ENCODE data around the gene IGF2R.
"Not testable (repeated sequence)": the region's sequence is repeated elsewhere in the genome, so short reads cannot be mapped to it uniquely, and the experiment has no call there.

The IGF2R gene

DNA sequence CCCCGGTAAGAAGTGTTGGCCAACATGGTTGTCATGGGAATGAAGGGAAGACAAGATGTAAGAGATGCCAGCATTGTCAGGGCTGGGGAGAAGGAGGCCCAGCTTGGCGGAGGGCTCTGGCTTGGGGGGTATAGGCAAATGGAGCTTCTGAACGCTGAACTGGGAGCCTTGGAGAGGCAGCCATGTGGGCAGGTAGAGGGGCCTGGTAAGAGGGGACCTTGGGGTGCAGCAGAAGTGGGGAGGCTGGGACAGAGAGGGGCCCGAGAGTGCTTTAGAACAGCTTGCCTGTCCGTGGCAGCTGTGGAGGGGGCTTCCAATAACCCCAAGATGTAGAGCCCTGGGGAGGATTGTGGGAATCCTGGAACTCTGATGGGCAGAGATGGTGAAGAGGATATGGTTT lies 155.7 kb downstream of the IGF2R start:
- DNase-seq (ENCODE audit: low read depth): no peak

DNA sequence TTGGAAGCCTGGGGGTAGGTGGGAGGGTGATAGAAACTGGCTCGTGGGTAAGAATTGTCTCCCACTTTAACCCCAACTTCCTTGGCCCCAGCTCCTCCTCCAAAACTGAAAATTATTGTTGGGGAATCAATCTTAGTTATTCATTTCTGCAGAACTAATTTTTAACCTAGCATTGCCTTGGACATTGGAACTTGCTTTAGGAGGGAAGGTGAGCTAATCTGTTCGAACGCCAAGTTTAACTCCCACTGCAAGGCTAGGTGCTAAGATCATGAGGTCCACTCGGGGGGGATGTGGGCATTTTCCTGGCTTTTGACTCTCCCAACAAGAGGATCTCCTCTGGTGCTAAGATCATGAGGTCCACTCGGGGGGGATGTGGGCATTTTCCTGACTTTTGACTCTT lies 156.2 kb downstream of the IGF2R start:
- not testable (repeated sequence) for DNase-seq (ENCODE audit: low read depth)

DNA sequence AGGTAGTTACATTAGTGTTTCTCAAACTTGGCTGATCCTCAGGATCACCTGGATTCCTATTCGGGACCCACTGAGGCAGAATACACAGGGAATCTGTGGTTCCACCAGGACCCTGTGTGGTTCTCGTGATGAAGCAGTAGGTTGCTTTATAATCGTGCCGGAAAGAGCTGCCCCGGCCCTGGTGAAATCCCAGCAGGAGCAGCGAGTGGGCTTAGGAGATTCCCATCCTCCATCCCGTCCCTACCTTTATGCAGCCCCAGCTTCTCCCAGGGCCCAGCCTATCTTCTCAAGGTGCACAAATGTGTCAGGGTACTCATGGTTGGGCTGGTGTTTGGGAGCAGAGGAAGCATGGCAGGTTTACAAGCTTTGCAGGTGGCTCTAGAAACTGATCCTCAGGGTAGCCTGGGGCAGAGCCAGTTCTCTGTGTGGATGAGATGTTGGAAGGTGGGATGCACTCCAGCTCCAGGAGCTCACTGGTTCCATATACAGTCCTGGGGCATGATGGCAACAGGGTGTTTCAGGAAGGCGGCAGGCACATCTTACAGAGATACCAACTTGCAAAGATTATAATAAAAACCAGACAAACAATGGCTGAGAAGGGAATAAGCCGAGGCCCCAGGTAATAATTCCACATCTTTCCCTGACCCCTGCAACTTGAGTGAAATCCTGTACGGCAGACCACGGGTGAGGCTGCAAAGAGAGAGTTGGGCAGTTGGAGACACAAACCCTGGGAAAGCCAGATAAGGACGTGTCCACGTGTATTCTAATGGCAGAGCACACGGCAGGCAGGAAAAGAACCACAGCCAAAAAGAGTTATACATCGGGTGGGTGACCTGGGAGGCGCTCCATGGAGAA lies 158.6 kb downstream of the IGF2R start:
- no peak for DNase-seq (ENCODE audit: low read depth)

DNA sequence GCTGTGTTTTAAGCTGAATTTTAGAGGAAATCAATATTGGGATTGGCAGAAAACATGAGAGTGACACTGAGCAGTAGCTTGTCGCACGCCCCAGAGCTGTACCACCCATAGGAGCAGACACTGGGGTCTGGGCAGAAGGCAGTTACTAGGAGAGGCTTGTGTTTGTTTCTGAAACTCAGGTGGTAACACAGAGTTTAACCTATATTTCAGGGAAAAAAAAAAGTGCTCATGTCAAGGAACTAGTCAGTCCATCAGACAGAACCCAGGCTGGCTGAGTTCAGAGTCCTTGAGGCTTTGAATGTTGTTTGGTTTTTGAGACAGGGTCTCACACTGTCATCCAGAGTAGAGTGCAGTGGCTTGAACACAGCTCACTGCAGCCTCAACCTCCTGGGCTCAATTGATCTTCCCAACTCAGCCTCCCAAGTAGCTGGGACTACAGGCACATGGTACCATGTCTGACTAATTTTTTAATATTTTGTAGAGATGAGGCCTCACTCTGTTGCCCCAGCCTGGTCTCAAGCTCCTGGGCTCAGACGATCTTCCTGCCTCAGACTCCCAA lies 159.3 kb downstream of the IGF2R start:
- no peak for DNase-seq (ENCODE audit: low read depth)

DNA sequence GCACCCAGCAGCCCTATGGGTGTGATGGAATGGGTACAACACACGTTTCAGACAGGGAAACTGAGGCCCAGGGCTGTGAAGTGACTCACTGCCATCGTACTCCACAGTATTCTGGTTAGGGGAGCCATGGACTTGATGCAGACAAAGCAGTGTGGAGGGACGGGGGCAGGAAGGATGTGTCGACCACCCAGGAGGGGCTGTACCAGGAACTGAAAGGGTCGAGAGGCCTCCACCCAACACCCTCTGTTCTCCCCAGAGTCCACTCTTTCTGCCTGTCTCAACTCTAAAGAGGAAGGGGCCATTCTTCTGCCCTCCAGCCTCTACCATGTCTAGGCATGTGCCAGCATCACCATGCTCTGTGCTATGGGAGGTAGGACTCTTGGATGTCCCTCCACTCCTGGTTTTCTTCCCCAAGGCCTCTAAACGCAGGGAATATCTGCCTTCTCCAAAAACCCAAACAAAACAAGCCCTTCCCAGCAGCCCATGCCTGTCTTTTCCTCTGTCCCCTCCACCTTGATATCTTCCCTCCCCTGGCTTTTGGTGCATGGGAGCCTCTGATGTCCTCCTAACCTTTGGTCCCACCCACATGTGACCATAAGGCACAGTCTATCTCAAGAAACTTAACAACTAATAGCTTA lies 160.1 kb downstream of the IGF2R start:
- DNase-seq (ENCODE audit: low read depth): no peak

DNA sequence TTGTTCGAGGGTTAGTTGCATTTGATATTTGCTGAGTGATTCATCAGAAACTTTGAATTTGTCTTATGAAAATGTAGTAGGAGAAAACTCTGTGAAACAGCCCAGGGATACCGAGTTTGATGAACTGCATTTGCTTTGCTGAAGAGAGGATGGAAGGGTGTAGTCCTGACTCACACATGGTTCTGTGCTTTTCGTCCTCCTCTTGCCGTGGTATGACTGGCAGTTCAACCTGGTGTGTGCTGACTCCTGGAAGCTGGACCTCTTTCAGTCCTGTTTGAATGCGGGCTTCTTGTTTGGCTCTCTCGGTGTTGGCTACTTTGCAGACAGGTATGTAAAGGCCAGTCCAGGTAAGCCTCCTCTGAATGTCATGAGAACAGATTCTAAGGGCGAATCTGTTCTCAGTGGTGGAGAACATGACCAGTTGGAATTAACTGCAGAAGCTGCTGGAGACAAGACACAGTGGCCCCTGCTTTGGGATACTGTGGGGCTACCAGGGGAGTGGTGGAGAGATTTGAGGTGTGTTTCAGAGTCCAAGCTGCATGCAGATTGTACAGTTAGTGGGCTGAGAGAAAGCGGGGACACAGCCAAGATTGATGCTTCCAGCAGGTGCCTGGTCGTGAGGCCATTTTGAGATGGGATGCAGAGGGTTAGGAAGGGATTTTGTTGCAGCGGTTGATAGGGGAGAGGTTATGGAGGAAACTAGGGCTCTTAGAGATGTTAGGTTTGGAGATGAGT lies 161.2 kb downstream of the IGF2R start:
- no peak for DNase-seq (ENCODE audit: low read depth)

DNA sequence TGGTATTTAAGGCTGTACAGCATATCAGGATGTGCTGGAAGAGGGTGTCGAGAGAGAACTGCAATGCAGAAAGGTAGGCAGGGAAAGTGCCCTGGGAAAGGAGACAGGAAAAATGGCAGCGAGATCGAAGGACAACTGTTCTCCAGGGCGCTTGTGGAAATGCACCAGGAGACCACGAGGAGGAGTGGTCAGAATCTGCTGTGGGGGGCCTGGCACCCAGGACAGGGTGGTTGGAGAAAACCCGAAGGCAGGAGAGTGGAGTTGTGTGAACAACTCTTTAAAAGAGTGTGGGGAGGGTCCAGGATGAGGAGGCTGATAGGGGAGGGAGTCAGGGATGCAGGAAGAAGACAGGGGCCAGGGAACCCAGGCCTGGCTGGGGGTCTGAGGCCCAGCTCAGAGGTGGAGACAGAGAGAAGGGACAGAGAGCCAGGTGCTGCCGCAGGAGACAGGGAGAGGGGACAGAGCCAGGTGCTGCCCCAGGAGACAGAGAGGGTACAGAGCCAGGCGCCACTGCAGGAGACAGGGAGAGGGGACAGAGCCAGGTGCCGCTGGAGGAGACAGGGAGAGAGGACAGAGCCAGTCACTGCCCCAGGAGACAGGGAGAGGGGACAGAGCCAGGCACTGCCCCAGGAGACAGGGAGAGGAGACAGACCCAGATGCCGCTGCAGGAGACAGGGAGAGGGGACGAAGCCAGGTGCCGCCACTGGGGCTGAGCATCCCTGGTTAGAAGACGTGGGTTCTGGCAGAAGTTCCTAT lies 162.0 kb downstream of the IGF2R start:
- no peak for DNase-seq (ENCODE audit: low read depth)

DNA sequence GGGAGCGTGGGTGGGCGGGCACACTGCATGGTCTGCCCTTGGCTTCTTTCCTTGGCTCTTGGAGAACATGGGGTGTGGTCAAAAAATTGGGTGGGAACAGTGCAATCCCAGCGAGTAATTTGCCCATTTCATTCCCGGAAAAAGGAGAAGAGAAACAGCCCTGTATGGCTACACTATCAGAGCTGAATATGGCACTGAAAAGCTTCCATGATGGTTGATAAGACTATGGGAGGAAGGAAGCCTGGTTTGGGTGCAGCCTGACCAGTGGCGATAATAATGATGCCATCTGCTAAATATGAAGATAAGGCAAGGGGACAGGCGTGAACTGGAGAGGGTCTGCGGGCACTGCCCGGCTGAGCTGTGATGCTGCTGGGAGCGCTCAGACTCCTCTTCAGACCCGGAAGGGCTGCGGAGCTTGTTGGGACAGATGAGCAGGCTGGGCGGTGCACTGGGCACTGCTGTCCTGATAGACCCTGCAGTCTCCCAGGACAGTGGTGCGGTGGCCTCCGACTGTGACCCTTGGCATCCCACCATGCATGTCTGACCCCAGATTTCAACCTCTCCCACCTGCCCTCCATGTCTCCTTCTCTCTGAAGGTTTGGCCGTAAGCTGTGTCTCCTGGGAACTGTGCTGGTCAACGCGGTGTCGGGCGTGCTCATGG lies 162.9 kb downstream of the IGF2R start:
- DNase-seq (ENCODE audit: low read depth): no peak

DNA sequence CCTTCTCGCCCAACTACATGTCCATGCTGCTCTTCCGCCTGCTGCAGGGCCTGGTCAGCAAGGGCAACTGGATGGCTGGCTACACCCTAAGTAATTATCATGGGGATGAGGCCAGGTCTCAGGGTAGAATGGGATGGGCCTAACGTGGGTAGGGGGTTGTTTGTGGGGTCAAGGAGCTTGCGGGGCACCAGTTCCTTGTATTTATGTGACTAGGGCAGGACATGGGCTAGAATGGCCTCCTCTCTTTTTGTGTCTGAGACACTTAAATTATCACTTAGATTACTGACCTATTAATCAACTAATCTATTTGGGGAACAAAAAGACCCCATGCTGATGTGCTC lies 163.4 kb downstream of the IGF2R start:
- no peak for DNase-seq (ENCODE audit: low read depth)

DNA sequence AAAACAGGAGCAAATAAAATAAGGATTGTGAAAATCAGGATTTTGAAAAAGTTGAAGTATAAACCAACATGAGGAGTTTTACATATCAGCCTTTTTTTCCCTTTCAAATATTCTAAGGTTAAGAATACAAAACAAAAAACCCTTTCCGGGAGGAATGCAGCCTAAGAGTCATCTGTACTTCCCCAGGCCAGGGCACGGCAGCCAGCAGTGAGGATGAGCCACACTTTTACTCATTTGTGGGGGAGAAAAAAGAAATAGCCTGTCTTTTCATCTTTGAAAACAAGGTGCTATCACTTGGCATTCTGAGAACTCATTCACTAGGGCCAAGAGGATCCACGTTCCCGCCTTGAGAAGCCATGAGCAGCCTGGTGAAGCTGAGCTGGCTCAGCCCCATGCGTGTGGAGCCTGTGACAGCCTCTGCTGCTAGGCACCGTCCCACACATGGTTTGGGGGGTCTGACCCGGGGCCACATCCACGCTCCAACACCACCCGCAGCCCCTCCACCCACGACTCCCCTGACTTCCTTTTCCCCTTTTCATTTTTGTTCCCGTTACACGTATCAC lies 164.0 kb downstream of the IGF2R start:
- DNase-seq (ENCODE audit: low read depth): no peak

DNA sequence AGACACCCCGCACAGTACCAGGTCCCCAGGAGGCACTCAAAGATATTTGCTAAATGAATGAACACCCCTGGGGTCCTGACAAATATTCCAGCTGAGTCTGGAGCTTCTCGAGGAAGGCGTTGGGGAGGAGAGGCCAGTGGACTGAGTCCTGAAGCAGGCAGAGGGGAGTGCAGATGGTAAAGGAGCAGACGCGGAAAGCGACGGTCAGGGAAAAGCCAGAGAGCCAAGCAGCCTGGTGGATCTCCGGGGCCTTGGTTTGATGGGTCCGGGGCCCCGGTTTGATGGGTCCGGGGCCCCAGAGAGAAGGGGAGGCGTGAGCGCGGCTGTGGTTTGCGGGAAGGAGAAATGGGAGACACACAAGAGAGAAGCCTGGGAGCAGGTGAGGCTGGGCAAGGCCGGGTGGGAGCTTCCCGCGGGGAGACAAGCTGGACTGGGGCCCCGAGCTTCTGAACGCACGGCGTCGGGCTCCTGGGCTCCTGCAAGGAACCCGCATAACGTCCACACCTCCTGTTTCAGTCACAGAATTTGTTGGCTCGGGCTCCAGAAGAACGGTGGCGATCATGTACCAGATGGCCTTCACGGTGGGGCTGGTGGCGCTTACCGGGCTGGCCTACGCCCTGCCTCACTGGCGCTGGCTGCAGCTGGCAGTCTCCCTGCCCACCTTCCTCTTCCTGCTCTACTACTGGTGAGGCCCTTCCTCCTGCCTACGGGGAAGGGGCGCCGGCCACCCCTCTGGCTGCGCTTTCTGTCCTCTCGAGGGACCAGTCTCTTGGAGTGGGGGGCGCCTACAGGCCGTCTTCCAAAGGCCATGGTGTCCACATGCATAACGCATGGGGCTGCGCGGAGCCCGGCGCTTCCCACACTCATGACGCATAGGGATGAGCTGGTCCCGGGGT lies 164.8 kb downstream of the IGF2R start:
- DNase-seq (ENCODE audit: low read depth): no peak

DNA sequence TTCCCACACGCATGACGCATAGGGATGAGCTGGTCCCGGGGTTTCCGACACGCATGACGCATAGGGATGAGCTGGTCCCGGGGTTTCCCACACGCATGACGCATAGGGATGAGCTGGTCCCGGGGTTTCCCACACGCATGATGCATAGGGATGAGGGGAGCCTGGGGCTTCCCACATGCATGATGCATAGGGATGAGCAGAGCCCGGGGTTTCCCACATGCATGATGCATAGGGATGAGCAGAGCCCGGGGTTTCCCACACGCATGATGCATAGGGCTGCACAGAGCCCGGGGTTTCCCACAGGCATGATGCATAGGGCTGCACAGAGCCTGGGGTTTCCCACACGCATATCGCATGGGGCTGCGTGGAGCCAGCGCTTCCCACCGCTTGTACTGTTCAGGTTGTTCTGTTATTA lies 165.5 kb downstream of the IGF2R start:
- peak; percentile 7 for DNase-seq (ENCODE audit: low read depth)

DNA sequence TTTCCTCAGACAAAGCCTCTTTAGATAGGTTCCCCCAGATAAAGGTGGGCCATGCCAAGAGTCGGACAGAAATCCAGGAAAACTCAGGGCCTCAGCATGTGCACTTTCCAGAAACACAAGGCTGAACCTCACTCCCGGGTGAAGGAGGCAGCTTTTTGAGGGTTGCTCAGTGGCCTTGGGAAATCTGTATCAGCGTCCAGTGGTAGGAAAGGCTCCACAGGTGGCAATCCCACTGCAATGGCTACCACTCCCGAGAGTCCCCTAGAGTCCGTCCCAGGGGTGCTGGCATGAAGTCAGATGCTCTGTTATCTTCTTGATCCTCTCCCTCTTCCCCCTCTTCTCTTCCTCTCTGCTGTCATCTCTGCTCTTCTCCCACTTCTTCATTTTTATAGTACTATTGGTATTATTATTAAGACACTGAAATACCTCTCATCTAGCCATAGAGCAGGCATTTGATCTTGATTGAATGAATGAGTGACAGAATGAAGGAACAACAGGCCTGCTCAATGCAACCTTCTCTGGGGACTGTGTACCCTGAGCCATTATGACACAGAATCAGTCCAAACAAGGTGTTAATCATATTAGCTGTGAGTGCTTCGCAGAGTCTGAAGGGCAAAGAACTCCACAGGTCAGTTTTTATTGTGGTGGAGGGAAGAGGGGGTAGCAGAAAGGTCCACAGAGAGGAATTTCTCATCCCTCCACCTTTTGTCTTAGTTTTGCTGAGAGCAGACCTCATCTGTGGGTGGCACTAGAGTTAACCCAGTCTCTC lies 166.1 kb downstream of the IGF2R start:
- no peak for DNase-seq (ENCODE audit: low read depth)

DNA sequence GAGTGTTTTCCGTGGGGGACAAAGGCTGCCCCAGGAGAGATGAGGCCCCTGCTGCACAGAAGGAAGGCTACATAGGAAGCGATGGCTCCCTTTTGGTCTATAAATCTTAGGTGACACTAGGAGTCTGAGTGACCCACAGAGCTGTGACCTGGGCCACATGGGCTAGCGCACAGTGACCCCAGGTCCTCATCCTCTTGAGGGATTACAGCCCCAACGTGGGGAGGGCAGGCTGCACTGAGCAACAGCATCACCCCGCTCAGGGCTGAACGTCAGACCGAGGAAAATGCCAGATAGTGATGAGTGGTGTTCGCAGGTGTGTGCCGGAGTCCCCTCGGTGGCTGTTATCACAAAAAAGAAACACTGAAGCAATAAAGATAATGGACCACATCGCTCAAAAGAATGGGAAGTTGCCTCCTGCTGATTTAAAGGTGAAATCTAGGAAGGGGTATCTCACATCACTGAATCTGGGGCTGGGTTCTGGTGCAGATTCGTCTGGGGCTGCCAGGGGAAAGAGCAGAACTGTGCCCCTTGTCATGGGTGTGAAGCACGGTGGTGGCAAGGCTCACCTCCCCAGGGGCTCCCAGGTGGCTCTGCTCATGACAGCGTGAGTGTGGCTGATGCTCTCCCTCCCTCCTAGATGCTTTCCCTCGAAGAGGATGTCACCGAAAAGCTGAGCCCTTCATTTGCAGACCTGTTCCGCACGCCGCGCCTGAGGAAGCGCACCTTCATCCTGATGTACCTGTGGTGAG lies 167.2 kb downstream of the IGF2R start:
- no peak for DNase-seq (ENCODE audit: low read depth)

DNA sequence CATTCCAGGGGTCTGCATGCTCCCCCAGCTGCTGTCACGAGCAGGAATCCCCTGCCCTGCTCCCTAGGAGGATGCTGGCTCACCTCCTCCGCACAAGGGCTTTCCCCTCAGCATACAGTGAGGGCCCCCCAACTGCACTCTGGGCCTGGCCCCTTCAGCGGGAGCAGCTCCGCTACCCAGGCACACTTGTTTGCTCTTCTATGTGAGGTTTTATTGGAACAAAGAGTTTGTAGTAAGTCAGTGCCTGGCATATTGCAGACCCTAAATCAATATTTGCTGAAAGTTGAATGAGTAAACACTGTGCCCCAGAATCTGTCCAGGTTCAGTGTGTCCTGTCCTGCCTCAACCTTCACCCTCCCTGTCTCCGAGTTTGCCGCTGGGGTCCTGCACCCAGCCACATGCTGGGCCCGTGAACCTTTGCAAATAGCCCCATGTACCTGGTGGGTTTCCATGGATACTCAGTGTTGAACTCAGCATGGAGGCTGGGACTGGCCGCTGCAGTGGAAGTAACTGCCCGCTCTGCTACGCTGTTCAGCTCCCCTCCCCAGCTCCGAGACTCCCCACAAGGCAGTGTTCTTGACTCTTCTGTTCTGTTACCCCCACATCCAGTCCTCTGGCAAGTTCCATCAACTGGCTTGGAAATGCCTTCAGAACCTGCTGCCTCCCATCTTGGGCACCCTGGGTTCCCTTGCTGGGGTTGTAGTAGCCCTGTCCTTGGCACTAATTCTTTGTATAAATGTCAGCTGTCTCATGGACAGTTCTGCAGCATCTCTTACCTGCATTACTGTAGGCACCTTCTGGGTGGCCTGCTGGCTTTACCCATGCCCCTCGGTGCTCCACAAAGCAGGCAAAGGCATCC lies 168.5 kb downstream of the IGF2R start:
- no peak for DNase-seq (ENCODE audit: low read depth)

DNA sequence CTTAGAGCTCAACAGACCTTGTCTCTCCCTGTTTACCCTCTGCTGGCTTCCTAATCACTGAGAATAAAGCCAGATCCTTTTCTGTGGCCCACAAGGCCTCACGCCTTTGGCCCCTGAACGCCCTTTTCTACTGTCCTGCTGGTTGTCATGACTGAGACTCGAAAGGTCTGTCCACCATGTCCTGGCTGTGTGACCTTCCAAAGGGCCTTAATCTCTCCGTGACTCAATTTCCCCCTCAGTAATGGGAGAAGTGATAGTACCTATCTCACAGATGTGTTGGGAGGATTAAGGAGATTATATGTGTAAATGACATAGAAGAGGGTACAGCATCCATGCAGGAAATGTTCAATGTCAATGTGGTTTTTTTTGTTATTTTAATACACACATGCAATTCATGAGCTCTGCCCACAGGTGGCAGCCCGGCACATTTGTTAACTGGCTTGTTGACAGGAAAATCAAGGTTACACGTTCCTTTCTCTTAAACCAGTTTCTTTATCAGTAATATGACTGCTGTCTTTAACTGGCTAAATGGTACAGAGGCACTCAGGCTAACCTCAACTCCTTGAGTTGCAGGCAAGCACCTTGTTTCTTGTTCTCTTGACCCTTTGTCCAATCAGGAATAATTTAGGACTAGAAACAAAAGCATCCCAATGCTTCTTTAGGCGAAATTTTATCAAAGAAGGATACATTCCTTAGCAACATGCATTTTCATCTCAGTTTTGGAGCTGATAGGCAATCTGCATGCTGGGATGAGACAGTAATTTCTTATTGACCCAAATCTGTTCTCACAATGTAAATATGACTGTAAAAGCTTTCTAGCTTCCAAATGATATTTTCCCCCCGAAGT lies 169.3 kb downstream of the IGF2R start:
- peak; percentile 21 for DNase-seq (ENCODE audit: low read depth)

All from activated T-helper 9 cell treated with anti-CD3 and anti-CD28 coated beads, Interleukin-2, amount 50 U/mL, for 16 hours (primary cell).